PFSK-1 (cell line): Measurements from ENCODE around the gene CLASP1.

ENCODE experiments used
- FOXP2 ChIP-seq: optimal IDR thresholded peaks from 2 replicates; pipeline ENCODE3; 2011; ENCODE audit warnings: borderline replicate concordance, control low read depth, inconsistent platforms; ENCODE audit not compliant: insufficient read depth; ENCODE audit errors: extremely low read length, extremely low read depth
- POLR2AphosphoS5 ChIP-seq: IDR thresholded peaks from 2 replicates; pipeline ENCODE4 v1.6.1; 2012; ENCODE audit warnings: low read depth, mild to moderate bottlenecking, control low read depth, low read length, moderate library complexity
- REST ChIP-seq, 2 experiments: IDR thresholded peaks; 2 replicates each; pipeline versions ENCODE4 v1.6.1 to v1.8.0; 2011 to 2012; ENCODE audit warnings: low read depth in 2 of 2, low read length in 2 of 2, control low read depth in 1 of 2, inconsistent platforms in 1 of 2, mild to moderate bottlenecking in 1 of 2, moderate library complexity in 1 of 2; ENCODE audit not compliant: insufficient read depth in 1 of 2
- SIN3A ChIP-seq: IDR thresholded peaks from 2 replicates; pipeline ENCODE4 v1.6.1; 2012; ENCODE audit warnings: mild to moderate bottlenecking, low read length, moderate library complexity, borderline replicate concordance; ENCODE audit not compliant: insufficient read depth
- TAF1 ChIP-seq: IDR thresholded peaks from 2 replicates; pipeline ENCODE4 v1.6.1; 2012; ENCODE audit warnings: low read length, control low read depth, borderline replicate concordance; ENCODE audit not compliant: insufficient read depth

Gene CLASP1

GRCh38 chr2:121390082-121390692 is 259.1 kb downstream of the CLASP1 start:
- no peak for TF ChIP-seq FOXP2
- TF ChIP-seq TAF1 = no peak
- TF ChIP-seq POLR2AphosphoS5 = no peak
- no peak for TF ChIP-seq SIN3A
- no peak for TF ChIP-seq REST (IDR thresholded peaks at IDR 0.05; ENCODE audit: insufficient read depth in 1 of 2, low read depth in 2 of 2, low read length in 2 of 2)

GRCh38 chr2:121388371-121388770 is 260.9 kb downstream of the CLASP1 start:
- no peak for TF ChIP-seq REST (IDR thresholded peaks at IDR 0.05; ENCODE audit: insufficient read depth in 1 of 2, low read depth in 2 of 2, low read length in 2 of 2)
- no peak for TF ChIP-seq FOXP2
- TF ChIP-seq POLR2AphosphoS5 = no peak
- no peak for TF ChIP-seq TAF1
- TF ChIP-seq SIN3A = no peak

DNA sequence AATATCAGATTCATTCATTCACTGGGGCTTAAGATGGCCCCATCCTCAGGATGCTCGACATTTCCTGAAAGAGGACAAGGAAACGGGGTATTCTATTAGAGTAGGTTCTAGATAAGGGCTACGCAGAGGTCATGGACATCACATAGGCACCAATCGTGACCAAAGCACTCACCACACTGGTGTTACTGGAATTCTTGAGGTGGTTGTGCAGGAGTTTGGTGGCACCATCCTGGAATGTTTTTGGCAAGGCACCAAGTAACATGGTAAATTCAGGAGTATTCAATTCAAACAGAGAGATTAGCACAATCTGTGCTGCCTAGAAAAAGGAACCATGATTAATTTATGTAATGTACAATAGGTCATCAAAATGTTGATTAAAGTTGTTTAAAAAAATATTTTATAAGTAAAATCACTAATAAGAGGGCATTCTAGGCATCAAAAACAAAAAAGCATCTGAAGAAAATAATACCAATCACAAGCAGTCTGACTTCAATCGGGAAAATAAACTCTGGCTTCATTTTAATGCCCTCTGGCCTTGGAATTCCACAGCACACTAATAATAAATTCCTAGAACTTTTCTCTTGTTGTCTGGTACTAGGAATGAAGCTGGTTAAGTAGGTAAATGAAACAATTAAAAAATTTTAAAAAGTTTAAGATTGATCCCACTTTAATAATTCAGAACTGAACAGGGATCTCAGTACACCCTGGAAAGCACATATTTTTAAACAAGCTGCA is 261.5 kb downstream of the CLASP1 start:
- TF ChIP-seq REST (IDR thresholded peaks at IDR 0.05; ENCODE audit: insufficient read depth in 1 of 2, low read depth in 2 of 2, low read length in 2 of 2) (no peak), POLR2AphosphoS5 (no peak), FOXP2 (no peak), SIN3A (no peak), TAF1 (no peak)

DNA sequence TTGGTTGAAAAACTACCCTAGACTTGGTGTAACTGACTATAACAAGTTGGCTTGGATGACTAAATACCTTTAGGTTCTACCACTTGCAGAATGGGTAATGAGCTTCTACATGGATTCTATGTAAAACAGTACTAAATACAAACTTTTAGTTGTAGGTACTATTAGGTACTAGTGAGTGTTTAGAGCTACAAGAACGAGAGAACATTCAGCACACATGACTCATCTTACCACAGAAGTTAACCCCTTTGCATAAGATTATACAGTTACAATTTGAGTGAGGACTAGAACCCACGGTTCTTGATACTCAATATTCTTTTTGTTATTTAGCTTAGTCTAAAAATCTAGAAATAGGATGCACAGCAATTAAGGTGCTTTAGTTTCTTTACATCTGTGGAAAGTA is 262.6 kb downstream of the CLASP1 start:
- TF ChIP-seq FOXP2 (no peak), SIN3A (no peak), REST (IDR thresholded peaks at IDR 0.05; ENCODE audit: insufficient read depth in 1 of 2, low read depth in 2 of 2, low read length in 2 of 2) (no peak), POLR2AphosphoS5 (no peak), TAF1 (no peak)

- TF ChIP-seq FOXP2 = no peak
- TF ChIP-seq REST (IDR thresholded peaks at IDR 0.05; ENCODE audit: insufficient read depth in 1 of 2, low read depth in 2 of 2, low read length in 2 of 2) = no peak
- no peak for TF ChIP-seq SIN3A
- TF ChIP-seq TAF1 = no peak
- TF ChIP-seq POLR2AphosphoS5 = no peak
Measured at GRCh38 chr2:121386102-121386501, 263.2 kb downstream of the CLASP1 start.
